CD4-positive, alpha-beta T cell treated with Interleukin-12 subunit alpha and Interleukin-12 subunit beta, for 1 hour (primary cell): ENCODE results near the gene SDHA.
"Not testable (repeated sequence)": the region's sequence is repeated elsewhere in the genome, so short reads cannot be mapped to it uniquely, and the experiment has no call there.

ENCODE experiments used
- DNase-seq: peaks from one replicate; pipeline ENCODE4 v3.0.0-alpha.2; 2020

The SDHA gene

DNA sequence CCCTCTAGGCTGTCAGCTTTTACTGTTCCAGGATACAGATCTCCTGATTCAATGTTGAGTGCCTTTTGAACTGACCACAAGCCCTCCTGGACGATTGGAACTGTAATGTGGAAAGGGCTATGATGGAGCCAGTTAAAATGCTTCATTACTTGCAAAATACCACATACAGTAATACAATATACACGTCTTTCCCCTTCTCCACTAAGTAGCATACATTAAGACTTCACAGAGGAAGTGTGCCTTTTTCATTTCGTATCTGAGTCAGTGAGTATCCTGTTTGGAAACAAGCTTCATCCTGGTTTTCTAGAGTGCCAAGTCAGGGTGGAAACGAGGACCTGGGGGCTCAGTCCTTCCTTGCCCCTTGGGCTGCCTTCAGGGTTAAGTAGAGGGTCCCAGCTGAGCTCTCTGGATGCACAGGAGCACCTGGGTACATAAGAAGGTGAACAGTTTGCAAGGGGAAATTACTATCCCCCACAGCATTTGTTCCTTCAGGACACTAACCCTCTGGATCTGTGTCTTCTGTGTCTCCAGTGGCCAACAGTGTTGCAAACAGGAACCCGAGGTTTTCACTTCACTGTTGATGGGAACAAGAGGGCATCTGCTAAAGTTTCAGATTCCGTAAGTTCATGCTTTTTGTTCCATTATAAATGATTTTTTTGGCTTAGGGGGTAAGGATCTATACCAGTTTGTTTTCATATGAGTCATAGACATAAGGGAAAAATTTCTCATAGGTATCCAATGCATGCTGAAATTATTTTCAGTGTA, 5.0 kb downstream of the SDHA start:
- not testable (repeated sequence) for DNase-seq

DNA sequence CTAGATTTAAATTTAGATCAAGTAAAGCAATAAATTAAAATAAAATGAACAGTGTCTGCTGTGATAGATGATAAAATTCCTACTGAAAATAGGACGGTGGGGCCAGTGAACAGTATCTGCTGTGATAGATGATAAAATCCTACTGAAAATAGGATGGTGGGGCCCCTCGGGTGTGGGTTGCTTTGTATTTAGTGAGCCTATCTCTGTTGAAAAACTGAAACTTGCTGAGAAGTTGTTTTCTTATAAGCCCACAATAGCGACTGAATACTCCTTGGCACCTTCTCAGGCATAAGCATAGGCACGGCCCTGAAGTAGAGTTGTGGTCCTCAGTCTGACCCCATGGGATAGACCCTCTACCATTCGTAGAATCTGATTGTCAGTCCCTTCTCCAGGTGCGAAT, 5.7 kb downstream of the SDHA start:
- DNase-seq, result no peak

DNA sequence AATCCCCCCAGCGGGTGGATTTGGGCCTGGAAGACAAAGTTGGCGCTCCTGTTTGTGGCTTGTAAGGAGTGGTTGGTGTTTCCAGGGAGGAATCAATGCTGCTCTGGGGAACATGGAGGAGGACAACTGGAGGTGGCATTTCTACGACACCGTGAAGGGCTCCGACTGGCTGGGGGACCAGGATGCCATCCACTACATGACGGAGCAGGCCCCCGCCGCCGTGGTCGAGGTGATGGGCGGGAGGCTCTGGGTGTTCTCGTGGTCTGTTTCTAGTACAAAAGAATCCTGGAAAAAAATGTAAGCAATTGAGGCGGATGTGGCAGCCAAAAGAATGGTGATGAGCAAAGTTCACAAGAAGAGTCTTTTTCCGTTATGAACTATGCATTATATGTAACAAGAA, 7.2 kb downstream of the SDHA start:
- no peak for DNase-seq

DNA sequence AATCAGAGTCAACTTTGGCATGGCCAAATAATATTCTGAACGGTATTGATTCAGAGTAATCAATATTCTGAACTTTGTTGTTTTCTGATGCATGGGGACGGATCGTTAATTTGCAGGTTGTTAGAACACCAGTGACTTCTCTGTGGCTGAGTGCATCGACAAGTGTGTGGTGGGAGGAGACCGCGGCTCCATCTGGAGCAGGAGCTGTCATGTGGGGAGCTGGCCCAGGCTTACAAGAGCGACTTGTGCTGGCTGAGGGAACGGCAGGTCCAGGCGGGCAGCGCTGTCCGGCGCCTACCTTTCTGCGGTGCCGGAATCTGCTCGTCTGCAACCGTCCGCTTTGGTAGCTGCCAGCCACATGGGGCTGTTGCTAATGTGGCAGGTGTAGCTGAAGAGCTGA, 9.3 kb downstream of the SDHA start:
- DNase-seq, result not testable (repeated sequence)

DNA sequence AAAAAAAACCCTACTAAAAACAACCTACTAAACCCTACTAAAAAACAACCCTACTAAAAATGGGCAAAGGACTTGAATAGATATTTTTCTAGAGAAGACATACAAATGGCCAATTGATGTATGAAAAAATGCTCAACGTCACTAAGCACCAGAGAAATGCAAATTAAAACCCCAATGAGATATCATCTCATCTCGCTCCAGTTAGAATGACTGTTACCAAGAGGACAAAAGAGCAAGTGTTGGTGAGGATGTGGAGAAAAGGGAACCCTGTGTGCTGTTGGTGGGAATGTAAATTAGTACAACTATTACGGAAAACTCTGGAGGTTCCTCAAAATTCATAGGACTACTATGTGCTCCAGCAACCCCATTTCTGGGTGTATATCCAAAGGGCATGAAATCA, 10.8 kb downstream of the SDHA start:
- DNase-seq, result no peak

DNA sequence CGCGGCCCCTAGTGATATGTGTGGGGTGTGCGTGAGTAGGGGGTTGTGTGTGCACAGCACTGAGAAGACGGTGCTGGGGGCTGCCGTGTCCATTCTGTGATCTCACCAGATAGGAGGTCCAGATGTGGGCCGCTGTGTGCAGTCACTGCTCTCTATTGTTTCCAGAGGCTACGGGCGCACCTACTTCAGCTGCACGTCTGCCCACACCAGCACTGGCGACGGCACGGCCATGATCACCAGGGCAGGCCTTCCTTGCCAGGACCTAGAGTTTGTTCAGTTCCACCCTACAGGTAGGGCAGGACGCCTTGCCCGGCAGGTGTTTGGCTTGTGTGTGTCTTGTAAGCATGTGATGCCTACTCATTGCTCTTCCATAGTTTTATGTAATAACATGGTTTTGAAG, 12.6 kb downstream of the SDHA start:
- no peak for DNase-seq

DNA sequence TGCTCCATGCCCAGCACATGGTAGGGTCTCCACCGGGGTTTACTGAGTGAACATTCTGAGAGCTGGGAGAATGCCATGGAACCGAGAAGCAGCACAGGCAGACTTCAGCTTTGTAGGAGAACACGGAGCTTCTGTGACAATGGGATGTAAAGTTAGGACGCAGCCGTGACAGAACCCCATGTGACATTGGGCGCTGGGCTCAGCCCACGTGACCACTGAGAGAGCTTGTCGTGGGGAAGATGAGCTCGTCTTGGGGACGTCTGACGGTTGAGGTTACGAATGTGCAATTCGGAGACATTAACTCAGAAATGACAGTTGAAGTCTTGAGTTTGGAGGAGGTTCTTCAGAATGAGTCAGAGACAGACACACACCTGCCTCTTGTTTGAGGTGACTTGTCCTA, 13.5 kb downstream of the SDHA start:
- DNase-seq, result no peak

DNA sequence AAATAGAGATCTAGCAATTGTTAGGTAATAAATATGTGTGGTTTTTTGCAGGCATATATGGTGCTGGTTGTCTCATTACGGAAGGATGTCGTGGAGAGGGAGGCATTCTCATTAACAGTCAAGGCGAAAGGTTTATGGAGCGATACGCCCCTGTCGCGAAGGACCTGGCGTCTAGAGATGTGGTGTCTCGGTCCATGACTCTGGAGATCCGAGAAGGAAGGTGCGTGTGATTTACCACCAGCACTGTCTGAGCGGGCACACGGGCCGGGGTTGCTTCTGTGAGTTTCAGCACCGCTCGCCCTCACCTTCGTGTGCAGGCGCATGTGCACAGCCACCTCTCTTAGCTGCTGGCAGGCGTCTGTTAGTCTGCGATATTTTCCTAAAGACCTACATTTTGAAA, 15.3 kb downstream of the SDHA start:
- not testable (repeated sequence) for DNase-seq

DNA sequence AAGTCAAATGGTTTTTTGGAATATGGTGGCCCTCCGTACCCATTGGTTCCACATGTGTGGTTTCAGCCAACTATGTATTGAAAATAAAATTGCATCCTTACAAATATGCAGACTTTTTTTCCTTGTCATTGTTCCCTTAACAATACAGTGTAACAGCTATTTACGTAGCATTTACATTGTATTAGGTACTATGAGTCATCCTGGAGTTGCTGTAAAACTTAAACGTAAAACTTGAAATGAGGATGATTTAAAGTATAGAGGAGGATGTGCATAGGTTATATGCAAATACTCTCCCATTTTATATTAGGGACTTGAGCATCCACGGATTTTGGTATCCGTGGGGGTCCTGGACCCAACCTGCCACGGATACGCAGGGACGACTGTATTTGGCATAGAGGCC, 16.3 kb downstream of the SDHA start:
- no peak for DNase-seq

DNA sequence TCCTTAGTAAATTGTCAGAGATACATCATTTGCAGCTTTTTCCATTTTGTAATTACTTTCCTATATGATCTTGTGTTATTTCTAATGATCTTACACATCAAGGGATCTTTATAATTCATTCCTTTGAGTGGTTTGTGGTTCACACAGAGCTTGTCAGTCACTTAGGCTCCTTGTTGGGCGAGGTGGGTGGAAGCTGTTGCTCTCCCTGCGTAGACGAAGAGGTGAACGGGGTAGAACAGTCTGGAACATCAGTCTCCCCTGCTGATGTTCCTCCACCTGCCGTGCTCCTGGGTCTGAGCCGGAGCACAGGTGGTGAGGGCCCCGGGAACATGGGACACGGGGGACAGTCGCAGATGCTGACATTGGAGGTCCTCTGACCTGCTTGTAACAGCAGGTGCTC, 17.4 kb downstream of the SDHA start:
- not testable (repeated sequence) for DNase-seq

DNA sequence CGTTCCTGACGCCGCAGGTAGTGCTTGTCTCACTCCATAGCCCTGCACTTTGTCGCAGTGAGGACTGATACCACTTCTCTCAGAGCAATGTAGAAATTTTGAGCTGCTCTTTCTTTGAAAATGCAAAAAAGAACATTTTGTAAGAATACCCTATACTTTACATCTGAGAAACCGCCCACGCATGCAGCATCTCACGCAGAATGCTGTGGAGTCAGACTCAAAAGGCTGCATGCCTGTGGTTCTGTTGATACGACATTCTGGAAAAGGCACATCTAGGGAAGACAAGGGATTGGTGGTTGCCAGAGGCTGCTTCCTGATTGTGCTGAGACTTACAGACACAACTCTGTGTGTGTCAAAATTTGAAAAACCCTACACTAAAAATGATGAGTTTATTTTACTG, 19.8 kb downstream of the SDHA start:
- DNase-seq, result not testable (repeated sequence)

DNA sequence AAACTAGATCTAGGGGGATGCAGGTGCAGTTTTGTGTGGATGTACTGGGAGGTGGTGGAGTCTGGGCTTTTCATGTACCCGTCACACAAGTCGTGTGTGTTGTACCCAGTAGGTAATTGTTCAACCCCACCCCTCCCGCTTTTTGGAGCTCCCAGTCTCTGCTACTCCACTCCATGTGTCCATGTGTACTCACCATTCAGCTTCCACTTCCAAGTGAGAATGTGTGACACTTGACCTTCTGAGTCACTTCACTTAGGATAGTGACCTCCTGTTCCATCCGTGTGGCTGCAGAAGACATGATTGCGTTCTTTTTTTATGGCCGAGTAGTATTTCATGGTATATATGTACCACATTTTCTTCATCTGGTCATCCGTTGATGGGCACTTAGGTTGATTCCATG, 22.4 kb downstream of the SDHA start:
- DNase-seq, result not testable (repeated sequence)

DNA sequence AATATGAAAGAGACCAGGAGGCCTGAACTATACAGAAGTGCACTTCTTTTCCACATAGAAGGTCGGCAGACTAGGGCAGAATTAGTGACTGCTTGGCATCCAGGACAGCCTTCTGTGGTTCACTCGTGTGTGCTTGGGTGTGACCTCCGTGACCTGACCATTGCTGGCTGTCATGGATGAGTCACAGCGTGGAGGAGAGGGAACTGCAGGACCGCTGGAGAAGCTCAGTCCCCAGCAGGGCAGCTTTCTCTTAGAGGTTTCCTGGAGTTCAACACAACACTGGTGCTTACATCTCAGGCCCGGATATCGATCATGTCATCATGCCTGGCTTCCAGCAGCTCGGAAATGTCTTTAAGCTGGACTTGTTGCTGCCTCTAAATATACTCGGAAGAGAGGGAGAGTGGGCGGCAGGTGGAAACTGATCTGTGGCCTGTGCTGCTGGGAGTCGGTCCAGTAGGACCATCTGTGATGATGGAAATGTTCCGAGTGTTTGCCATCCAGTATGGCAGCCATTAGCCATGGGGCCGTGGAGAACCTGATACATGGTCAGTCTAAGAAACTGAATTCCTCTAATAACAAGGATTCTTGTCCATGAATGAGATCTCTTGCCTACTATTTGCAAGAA, 23.0 kb downstream of the SDHA start:
- DNase-seq, result not testable (repeated sequence)

DNA sequence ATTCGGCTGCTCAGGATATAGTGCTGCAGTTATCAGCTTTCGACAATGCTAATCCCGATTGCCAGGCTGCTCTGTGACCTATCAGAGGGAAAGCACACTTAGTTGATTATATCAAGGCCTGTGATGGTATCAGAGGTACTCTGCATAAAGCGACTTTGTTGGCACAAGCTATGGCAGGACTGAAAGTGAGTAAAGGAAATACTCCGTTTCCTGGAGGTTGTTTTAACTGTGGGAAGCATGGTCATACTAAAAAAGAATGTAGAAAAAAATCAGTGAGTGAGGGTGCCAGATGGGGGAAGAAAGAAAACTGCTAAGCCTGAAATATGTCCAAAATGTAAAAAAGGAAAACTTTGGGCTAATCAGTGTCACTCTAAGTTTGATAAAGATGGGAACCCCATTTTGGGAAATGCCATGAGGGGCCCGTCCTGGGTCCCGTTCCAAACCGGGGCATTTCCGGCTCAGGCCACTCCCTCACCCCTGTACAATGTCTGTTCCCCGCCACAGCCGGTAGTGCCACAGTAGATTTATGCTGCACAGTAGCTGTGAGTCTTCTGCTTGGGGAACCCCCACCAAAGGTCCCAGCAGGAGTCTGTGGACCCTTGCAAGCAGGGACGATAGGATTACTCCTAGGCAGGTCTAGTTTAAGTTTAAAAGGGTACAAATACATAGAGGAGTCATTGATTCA, 25.7 kb downstream of the SDHA start:
- DNase-seq, result not testable (repeated sequence)

DNA sequence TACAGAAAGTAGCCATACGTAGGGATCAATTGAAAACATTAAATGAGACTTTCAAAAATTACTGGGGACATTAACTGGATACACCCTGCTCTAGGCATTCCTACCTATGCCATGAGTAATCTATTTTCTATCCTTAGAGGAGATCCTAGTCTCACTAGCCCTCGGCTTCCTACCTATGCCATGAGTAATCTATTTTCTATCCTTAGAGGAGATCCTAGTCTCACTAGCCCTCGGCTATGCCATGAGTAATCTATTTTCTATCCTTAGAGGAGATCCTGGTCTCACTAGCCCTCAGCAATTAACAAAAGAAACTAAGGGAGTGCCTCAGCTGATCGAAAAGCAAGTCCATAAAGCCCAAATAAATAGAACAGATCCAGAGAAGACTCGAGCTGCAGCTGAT, 27.6 kb downstream of the SDHA start:
- DNase-seq, result not testable (repeated sequence)

DNA sequence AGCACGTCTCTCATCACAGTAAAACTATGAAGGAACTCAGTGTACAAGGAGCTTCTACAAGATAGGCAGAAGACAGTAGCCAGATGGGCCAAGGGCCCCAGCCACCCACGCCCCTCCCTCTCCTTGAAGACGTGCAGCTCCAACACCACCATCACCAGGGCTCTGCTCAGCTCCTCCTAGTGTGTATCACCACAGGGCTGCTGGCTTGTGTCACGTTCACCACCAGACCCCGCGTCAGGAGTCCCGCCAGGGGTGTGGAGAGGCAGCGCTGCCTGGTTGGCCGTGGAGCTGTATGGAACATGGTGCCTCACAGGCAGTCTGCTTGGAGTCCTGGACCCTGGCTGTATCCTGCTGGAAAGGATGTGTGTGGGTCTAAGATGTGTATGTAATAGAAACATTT, 32.3 kb downstream of the SDHA start:
- not testable (repeated sequence) for DNase-seq

DNA sequence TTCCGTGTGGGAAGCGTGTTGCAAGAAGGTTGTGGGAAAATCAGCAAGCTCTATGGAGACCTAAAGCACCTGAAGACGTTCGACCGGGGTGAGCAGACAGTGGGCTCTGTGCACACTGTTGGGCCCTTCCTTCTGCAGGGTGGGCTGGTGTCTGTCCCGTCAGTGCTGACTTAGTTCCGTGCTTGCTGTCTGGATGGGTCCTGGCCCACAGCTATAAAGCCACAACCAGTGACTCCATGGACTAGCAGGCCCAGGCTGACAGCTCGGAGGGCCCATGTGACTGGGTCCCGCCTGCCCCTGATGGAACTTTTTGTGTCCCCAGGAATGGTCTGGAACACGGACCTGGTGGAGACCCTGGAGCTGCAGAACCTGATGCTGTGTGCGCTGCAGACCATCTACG, 32.9 kb downstream of the SDHA start:
- DNase-seq, result not testable (repeated sequence)

DNA sequence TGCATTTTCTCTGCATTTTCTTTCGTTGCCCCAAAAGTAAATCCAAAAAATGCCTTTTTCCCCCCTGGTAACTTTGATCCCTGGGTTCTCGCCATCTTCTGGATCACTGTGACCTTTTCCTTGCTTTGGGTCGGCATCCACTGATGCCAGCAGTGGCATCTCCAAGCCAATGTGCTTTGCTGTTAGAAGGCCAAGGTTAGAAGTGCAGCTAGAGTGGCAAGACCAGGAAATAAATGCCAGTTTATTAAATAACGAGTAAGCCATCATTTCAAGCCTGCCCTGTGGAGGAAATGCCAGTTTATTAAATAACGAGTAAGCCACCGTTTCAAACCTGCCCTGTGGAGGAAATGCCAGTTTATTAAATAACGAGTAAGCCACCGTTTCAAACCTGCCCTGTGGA, 33.4 kb downstream of the SDHA start:
- not testable (repeated sequence) for DNase-seq

DNA sequence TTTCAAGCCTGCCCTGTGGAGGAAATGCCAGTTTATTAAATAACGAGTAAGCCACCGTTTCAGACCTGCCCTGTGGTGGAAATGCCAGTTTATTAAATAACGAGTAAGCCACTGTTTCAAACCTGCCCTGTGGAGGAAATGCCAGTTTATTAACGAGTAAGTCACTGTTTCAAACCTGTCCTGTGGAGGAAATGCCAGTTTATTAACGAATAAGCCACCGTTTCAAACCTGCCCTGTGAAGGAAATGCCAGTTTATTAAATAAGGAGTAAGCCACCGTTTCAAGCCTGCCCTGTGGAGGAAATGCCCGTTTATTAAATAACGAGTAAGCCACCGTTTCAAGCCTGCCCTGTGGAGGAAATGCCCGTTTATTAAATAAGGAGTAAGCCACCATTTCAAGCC, 33.9 kb downstream of the SDHA start:
- not testable (repeated sequence) for DNase-seq

DNA sequence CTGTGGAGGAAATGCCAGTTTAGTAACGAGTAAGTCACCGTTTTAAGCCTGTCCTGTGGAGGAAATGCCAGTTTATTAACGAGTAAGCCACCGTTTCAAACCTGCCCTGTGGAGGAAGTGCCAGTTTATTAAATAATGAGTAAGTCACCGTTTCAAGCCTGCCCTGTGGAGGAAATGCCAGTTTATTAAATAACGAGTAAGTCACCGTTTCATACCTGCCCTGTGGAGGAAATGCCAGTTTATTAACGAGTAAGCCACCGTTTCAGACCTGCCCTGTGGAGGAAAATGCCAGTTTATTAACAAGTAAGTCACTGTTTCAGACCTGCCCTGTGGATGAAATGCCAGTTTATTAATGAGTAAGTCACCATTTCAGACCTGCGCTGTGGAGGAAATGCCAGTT, 34.4 kb downstream of the SDHA start:
- no peak for DNase-seq

DNA sequence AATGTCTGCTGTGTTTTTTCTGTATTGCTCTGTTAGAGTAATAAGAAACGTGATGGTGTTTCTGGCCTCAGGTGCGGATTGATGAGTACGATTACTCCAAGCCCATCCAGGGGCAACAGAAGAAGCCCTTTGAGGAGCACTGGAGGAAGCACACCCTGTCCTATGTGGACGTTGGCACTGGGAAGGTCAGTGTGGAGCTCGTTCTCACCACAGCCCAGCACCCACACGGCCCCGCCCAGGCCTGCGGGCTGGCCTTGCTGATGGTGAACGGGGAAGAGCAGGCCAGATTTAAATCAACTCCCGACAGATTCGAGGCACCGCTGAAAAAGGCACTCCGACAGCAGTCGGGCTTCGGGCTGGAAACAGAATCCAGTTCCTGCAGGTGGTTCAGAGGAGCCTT, 36.2 kb downstream of the SDHA start:
- not testable (repeated sequence) for DNase-seq

DNA sequence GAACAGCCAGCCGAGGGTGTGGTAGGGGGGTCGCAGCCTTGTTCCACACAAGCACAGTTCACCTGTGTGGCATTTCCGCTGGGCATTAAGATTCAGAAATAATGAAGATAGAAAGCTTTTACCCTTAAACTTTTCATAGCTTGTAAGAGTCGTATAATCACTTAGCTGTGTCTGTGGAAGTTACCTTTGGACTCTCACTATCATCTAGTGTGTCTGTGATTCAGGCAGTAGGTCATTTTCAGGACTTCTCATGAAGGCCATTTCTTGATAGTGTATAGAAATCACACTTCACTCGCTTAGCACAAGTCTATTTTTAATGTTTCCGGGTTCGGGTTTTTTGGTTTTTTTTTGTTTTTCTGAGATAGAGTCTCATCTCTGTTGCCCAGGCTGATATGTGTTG, 37.0 kb downstream of the SDHA start:
- DNase-seq, result not testable (repeated sequence)

DNA sequence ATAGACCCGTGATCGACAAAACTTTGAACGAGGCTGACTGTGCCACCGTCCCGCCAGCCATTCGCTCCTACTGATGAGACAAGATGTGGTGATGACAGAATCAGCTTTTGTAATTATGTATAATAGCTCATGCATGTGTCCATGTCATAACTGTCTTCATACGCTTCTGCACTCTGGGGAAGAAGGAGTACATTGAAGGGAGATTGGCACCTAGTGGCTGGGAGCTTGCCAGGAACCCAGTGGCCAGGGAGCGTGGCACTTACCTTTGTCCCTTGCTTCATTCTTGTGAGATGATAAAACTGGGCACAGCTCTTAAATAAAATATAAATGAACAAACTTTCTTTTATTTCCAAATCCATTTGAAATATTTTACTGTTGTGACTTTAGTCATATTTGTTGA, 38.2 kb downstream of the SDHA start:
- DNase-seq, result not testable (repeated sequence)

DNA sequence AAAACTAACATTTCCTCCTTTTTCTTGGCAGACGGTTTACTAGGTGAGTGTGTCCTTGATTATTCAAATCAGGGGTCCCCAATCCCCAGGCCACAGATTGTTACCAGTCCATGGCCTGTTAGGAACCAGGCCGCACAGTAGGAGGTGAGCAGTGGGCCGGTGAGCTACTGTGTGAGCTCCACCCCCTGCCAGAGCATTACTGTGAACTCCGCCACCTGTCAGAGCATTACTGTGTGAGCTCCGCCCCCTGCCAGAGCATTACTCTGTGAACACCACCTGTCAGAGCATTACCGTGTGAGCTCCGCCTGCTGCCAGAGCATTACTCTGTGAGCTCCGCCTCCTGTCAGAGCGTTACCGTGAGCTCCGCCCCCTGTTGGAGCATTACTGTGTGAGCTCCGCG, 39.0 kb downstream of the SDHA start:
- DNase-seq, result no peak
